Measurements from ENCODE around the gene IRAK3. TPM values are rescaled to one million over a fixed set of nuclear protein-coding genes. Genes with fewer than 3 reads are reported as not detected.
A peak's percentile ranks its signal among the peaks of the same experiment; 100 is the strongest.
"Not testable (repeated sequence)": the region's sequence is repeated elsewhere in the genome, so short reads cannot be mapped to it uniquely, and the experiment has no call there.

IRAK3 gene
- total RNA-seq, 1 experiment from 2014 or later: not detected

- DNase-seq (ENCODE audit: low spot score): no peak
- in situ Hi-C loops (cut with HindIII; ENCODE audit: low sequenced_read_pairs): no loop called here
These were observed 98.3 kb downstream of the IRAK3 start for GRCh38 chr12:66287275-66287674.

GRCh38 chr12:66288121-66288520 is 99.1 kb downstream of the IRAK3 start:
- DNase-seq (ENCODE audit: low spot score): no peak
- in situ Hi-C loops (cut with HindIII; ENCODE audit: low sequenced_read_pairs): no loop called here

- in situ Hi-C loops (cut with HindIII; ENCODE audit: low sequenced_read_pairs): no loop called here
- DNase-seq (ENCODE audit: low spot score): no peak
These were observed 100.5 kb downstream of the IRAK3 start for GRCh38 chr12:66289485-66289884.

GRCh38 chr12:66290716-66291200 is 101.7 kb downstream of the IRAK3 start:
- in situ Hi-C loops (cut with HindIII; ENCODE audit: low sequenced_read_pairs): no loop called here

GRCh38 chr12:66296176-66296683 is 107.2 kb downstream of the IRAK3 start:
- in situ Hi-C loops (cut with HindIII; ENCODE audit: low sequenced_read_pairs): no loop called here

More at GRCh38 chr12:66290716-66291200, 101.7 kb downstream of the IRAK3 start:
- DNase-seq (ENCODE audit: low spot score): no peak

GRCh38 chr12:66297080-66297479 is 108.1 kb downstream of the IRAK3 start:
- no peak for DNase-seq (ENCODE audit: low spot score)
- in situ Hi-C loops (cut with HindIII; ENCODE audit: low sequenced_read_pairs): no loop called here

More at GRCh38 chr12:66296176-66296683, 107.2 kb downstream of the IRAK3 start:
- DNase-seq (ENCODE audit: low spot score): no peak

- no peak for DNase-seq (ENCODE audit: low spot score)
- in situ Hi-C loops (cut with HindIII; ENCODE audit: low sequenced_read_pairs): no loop called here
These were observed 108.9 kb downstream of the IRAK3 start for GRCh38 chr12:66297923-66298322.

GRCh38 chr12:66301944-66302826 is 113.2 kb downstream of the IRAK3 start, which contains the start of gene HELB:
Gene HELB (plus strand): TSS chr12:66302493. CDS start chr12:66302604, 111 bp downstream.
- peak; percentile 67 for DNase-seq (ENCODE audit: low spot score)
- in situ Hi-C loops (cut with HindIII; ENCODE audit: low sequenced_read_pairs): no loop called here

GRCh38 chr12:66302827-66303169 is 113.8 kb downstream of the IRAK3 start:
- in situ Hi-C loops (cut with HindIII; ENCODE audit: low sequenced_read_pairs): no loop called here
- DNase-seq (ENCODE audit: low spot score): no peak

- in situ Hi-C loops (cut with HindIII; ENCODE audit: low sequenced_read_pairs): not testable (repeated sequence)
These were observed 114.3 kb downstream of the IRAK3 start for GRCh38 chr12:66303316-66303804.

More at GRCh38 chr12:66303316-66303804, 114.3 kb downstream of the IRAK3 start:
- not testable (repeated sequence) for DNase-seq (ENCODE audit: low spot score)

Other genes starting within 250 kb of the IRAK3 start
- 9.2 and 36.5 TPM in 2 replicates for gene LLPH, start 58.5 kb upstream of the IRAK3 start, total RNA-seq (2014; rRNA removed; shearing (Covaris generic))
- gene TMBIM4, start 19.2 kb upstream of the IRAK3 start, total RNA-seq (2014; rRNA removed; shearing (Covaris generic)): 1.5 and 4.0 TPM in 2 replicates
- 5.2 and 6.6 TPM in 2 replicates for gene HELB, start 113.3 kb downstream of the IRAK3 start, total RNA-seq (2014; rRNA removed; shearing (Covaris generic))

Data from G401 (cell line).